GM23338 (cell line): ENCODE measurements around the gene FGG.

Source experiments
- CREB1 ChIP-seq: fragments of 250-450 bp; sonication (Bioruptor Pico); IDR thresholded peaks from 2 replicates; pipeline ENCODE4 v1.5.0; 2020; ENCODE audit warnings: low read depth, mild to moderate bottlenecking, moderate library complexity
- EZH2 ChIP-seq: fragments of 200-600 bp; sonication (generic); IDR thresholded peaks from one replicate; pipeline ENCODE4 v1.8.0; 2017; ENCODE audit warnings: antibody characterized with exemption, mild to moderate bottlenecking, low read depth; ENCODE audit not compliant: unreplicated experiment
- EZH2phosphoT487 ChIP-seq: fragments of 200-600 bp; sonication (generic); IDR thresholded peaks from one replicate; pipeline ENCODE4 v1.8.1; 2018; ENCODE audit warnings: antibody characterized with exemption; ENCODE audit not compliant: unreplicated experiment
- NANOG ChIP-seq: IDR thresholded peaks from 2 replicates; pipeline ENCODE4 v1.6.1; 2016; ENCODE audit warnings: antibody characterized with exemption, borderline replicate concordance
- POLR2AphosphoS5 ChIP-seq: IDR thresholded peaks from 2 replicates; pipeline ENCODE4 v1.6.1; 2016; ENCODE audit warnings: antibody characterized with exemption, low read depth
- ZNF331 ChIP-seq: fragments of 250-450 bp; sonication (Bioruptor Pico); IDR thresholded peaks from 2 replicates; pipeline ENCODE4 v1.5.0; 2020; ENCODE audit warnings: low read depth, mild to moderate bottlenecking, moderate library complexity
- TF ChIP-seq, protein P1 (sequence below), 2 experiments: fragments of 200-600 bp in 1 of 2; sonication (generic) in 1 of 2; conservative IDR thresholded peaks; 2 replicates each; pipeline versions ENCODE4 v1.5.1 to v1.6.1; 2016 to 2017; ENCODE audit warnings: antibody characterized with exemption in 2 of 2, low read depth in 2 of 2, mild to moderate bottlenecking in 2 of 2, moderate library complexity in 1 of 2
- TF ChIP-seq, protein P2 (sequence below): IDR thresholded peaks from 2 replicates; pipeline ENCODE4 v1.6.1; 2016; ENCODE audit warnings: antibody characterized with exemption
- TF ChIP-seq, protein P3 (sequence below): IDR thresholded peaks from one replicate; pipeline ENCODE4 v1.6.1; 2018; ENCODE audit warnings: antibody characterized with exemption; ENCODE audit not compliant: unreplicated experiment

DNA sequence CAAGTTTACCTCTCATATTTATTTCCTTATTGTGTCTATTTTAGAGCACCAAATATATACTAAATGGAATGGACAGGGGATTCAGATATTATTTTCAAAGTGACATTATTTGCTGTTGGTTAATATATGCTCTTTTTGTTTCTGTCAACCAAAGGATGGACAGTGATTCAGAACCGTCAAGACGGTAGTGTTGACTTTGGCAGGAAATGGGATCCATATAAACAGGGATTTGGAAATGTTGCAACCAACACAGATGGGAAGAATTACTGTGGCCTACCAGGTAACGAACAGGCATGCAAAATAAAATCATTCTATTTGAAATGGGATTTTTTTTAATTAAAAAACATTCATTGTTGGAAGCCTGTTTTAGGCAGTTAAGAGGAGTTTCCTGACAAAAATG is 43.4 kb downstream of the FGG start:
- TF ChIP-seq, protein P1, sequence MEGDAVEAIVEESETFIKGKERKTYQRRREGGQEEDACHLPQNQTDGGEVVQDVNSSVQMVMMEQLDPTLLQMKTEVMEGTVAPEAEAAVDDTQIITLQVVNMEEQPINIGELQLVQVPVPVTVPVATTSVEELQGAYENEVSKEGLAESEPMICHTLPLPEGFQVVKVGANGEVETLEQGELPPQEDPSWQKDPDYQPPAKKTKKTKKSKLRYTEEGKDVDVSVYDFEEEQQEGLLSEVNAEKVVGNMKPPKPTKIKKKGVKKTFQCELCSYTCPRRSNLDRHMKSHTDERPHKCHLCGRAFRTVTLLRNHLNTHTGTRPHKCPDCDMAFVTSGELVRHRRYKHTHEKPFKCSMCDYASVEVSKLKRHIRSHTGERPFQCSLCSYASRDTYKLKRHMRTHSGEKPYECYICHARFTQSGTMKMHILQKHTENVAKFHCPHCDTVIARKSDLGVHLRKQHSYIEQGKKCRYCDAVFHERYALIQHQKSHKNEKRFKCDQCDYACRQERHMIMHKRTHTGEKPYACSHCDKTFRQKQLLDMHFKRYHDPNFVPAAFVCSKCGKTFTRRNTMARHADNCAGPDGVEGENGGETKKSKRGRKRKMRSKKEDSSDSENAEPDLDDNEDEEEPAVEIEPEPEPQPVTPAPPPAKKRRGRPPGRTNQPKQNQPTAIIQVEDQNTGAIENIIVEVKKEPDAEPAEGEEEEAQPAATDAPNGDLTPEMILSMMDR (conservative IDR thresholded peaks at IDR 0.05; ENCODE audit: low read depth in 2 of 2), result no peak
- no peak for TF ChIP-seq EZH2phosphoT487
- TF ChIP-seq, protein P2, sequence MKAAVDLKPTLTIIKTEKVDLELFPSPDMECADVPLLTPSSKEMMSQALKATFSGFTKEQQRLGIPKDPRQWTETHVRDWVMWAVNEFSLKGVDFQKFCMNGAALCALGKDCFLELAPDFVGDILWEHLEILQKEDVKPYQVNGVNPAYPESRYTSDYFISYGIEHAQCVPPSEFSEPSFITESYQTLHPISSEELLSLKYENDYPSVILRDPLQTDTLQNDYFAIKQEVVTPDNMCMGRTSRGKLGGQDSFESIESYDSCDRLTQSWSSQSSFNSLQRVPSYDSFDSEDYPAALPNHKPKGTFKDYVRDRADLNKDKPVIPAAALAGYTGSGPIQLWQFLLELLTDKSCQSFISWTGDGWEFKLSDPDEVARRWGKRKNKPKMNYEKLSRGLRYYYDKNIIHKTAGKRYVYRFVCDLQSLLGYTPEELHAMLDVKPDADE, result no peak
- no peak for TF ChIP-seq EZH2
- TF ChIP-seq POLR2AphosphoS5, result no peak
- TF ChIP-seq CREB1 (CRISPR knock-in tag), result no peak
- no peak for TF ChIP-seq NANOG
- no peak for TF ChIP-seq ZNF331
- TF ChIP-seq, protein P3, sequence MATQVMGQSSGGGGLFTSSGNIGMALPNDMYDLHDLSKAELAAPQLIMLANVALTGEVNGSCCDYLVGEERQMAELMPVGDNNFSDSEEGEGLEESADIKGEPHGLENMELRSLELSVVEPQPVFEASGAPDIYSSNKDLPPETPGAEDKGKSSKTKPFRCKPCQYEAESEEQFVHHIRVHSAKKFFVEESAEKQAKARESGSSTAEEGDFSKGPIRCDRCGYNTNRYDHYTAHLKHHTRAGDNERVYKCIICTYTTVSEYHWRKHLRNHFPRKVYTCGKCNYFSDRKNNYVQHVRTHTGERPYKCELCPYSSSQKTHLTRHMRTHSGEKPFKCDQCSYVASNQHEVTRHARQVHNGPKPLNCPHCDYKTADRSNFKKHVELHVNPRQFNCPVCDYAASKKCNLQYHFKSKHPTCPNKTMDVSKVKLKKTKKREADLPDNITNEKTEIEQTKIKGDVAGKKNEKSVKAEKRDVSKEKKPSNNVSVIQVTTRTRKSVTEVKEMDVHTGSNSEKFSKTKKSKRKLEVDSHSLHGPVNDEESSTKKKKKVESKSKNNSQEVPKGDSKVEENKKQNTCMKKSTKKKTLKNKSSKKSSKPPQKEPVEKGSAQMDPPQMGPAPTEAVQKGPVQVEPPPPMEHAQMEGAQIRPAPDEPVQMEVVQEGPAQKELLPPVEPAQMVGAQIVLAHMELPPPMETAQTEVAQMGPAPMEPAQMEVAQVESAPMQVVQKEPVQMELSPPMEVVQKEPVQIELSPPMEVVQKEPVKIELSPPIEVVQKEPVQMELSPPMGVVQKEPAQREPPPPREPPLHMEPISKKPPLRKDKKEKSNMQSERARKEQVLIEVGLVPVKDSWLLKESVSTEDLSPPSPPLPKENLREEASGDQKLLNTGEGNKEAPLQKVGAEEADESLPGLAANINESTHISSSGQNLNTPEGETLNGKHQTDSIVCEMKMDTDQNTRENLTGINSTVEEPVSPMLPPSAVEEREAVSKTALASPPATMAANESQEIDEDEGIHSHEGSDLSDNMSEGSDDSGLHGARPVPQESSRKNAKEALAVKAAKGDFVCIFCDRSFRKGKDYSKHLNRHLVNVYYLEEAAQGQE, result no peak
